PC-3 (cell line): Measurements from ENCODE around the gene TMEM126B. TPM values are rescaled to one million over a fixed set of nuclear protein-coding genes. Genes with fewer than 3 reads are reported as not detected.
A peak's percentile ranks its signal among the peaks of the same experiment; 100 is the strongest.
"Not testable (repeated sequence)": the region's sequence is repeated elsewhere in the genome, so short reads cannot be mapped to it uniquely, and the experiment has no call there.

ENCODE experiments used
- ATAC-seq: fragments of 200-7000 bp; cut with Tn5 transposase; 2 replicates; pipeline ENCODE4 v1.9.1; 2020; ENCODE audit warnings: mild to moderate bottlenecking, moderate library complexity
- BruUV-seq: library from RNA; stranded (reverse); fragments of 400-500 nt; replicated peaks from 2 replicates; lab custom pipeline; 2021; lab: Mats Ljungman, UMichigan
- CTCF ChIA-PET: fragments of 300-600 bp; sonication (Branson Sonifier 250); formaldehyde crosslinking; loops from one replicate; lab custom pipeline; 2022; ENCODE audit warnings: antibody characterized with exemption; lab: Charles Lee
- POLR2A ChIA-PET: fragments of 300-600 bp; sonication (Branson Sonifier 250); formaldehyde crosslinking; loops from one replicate; lab custom pipeline; 2022; ENCODE audit warnings: antibody characterized with exemption; ENCODE audit not compliant: unreplicated experiment; lab: Charles Lee
- DNase-seq: peaks from one replicate; pipeline ENCODE4 v3.0.0-alpha.2; 2015
- H2AFZ ChIP-seq: fragments of 300-600 bp; sonication (generic); 2 replicates; pipeline ENCODE4 v1.6.0; 2016; ENCODE audit warnings: antibody characterized with exemption, low read length
- H3F3A ChIP-seq: fragments of 300-600 bp; sonication (generic); one replicate; pipeline ENCODE4 v1.6.0; 2017; ENCODE audit warnings: antibody characterized with exemption, low read length, control low read depth, mild to moderate bottlenecking; ENCODE audit not compliant: unreplicated experiment
- H3K27ac ChIP-seq: fragments of 300-600 bp; sonication (generic); 2 replicates; pipeline ENCODE4 v1.5.1; 2016; ENCODE audit warnings: mild to moderate bottlenecking, low read length
- H3K27me3 ChIP-seq: fragments of 300-600 bp; sonication (generic); 2 replicates; pipeline ENCODE4 v1.6.1; 2016; ENCODE audit warnings: low read length, mixed read lengths
- H3K36me3 ChIP-seq: fragments of 300-600 bp; sonication (generic); 2 replicates; pipeline ENCODE4 v1.6.1; 2016; ENCODE audit warnings: low read depth, mixed run types, low read length, mixed read lengths
- H3K4me1 ChIP-seq: fragments of 300-600 bp; sonication (generic); 2 replicates; pipeline ENCODE4 v1.5.1; 2016; ENCODE audit warnings: low read length; ENCODE audit not compliant: insufficient read depth
- H3K4me2 ChIP-seq: fragments of 300-600 bp; sonication (generic); 2 replicates; pipeline ENCODE4 v1.6.0; 2016; ENCODE audit warnings: low read length
- H3K4me3 ChIP-seq: fragments of 300-600 bp; sonication (generic); 2 replicates; pipeline ENCODE4 v1.5.1; 2016; ENCODE audit warnings: mild to moderate bottlenecking, low read length, mixed read lengths
- H3K79me2 ChIP-seq: fragments of 300-600 bp; sonication (generic); 2 replicates; pipeline ENCODE4 v1.6.1; 2017; ENCODE audit warnings: low read length, mixed read lengths
- H3K9ac ChIP-seq: fragments of 300-600 bp; sonication (generic); 2 replicates; pipeline ENCODE4 v1.6.0; 2016; ENCODE audit warnings: mild to moderate bottlenecking, low read length
- H3K9me2 ChIP-seq: fragments of 300-600 bp; sonication (generic); replicated peaks from 2 replicates; pipeline ENCODE4 v1.6.1; 2016; ENCODE audit warnings: mixed run types, low read length, mixed read lengths
- H3K9me3 ChIP-seq: fragments of 300-600 bp; sonication (generic); 2 replicates; pipeline ENCODE4 v1.6.1; 2016; ENCODE audit warnings: low read length, mixed read lengths
- H4K20me1 ChIP-seq: fragments of 300-600 bp; sonication (generic); 2 replicates; pipeline ENCODE4 v1.6.1; 2016; ENCODE audit warnings: low read length, mixed read lengths
- CTCF ChIP-seq: fragments of 300-600 bp; sonication (generic); conservative IDR thresholded peaks from 2 replicates; pipeline ENCODE4 v1.5.1; 2017; ENCODE audit warnings: antibody characterized with exemption, low read depth, mild to moderate bottlenecking, low read length
- EZH2 ChIP-seq: fragments of 300-600 bp; sonication (generic); IDR thresholded peaks from one replicate; pipeline ENCODE4 v1.6.1; 2017; ENCODE audit warnings: antibody characterized with exemption, mild to moderate bottlenecking, low read length; ENCODE audit not compliant: unreplicated experiment
- EZH2phosphoT487 ChIP-seq: fragments of 300-600 bp; sonication (generic); IDR thresholded peaks from 2 replicates; pipeline ENCODE4 v1.6.1; 2018; ENCODE audit warnings: mild to moderate bottlenecking, antibody characterized with exemption, low read length, borderline replicate concordance
- intact Hi-C: fragments of 100-400 bp; cut with micrococcal nuclease; formaldehyde crosslinking; loops from 2 replicates; pipeline ENCODE4 v1.9.0; 2023
- total RNA-seq: library from RNA; depleted of rRNA; stranded (reverse); fragments of >200 nt; gene quantifications from 2 replicates; pipeline ENCODE4 v1.2.3, GENCODE V29; 2014

TMEM126B gene
- total RNA-seq, 1 experiment from 2014 or later, result 79.5 TPM

GRCh38 chr11:85666687-85667086 lies 38.3 kb downstream of the TMEM126B start:
- intact Hi-C loops, result loop anchor here (10.0 kb wide), 1 partner anchor 578 kb away; the partner anchor contains the start of gene EED
- no peaks in the 10 kb centered on the region for H3K27me3 ChIP-seq
- no peak overlapping the region for H3K9ac ChIP-seq
- peaks cover 33% of the 10 kb centered on the region for H3K79me2 ChIP-seq
- ChIA-PET POLR2A (no interaction called here), CTCF (no interaction called here)
- no peak for ATAC-seq
- no peak overlapping the region for H3K27ac ChIP-seq
- peaks cover 15% of the 10 kb centered on the region for H3K36me3 ChIP-seq
- no peak overlapping the region for H3K4me2 ChIP-seq
- H4K20me1 ChIP-seq, result peaks cover 22% of the 10 kb centered on the region
- H3K9me2 ChIP-seq, result no peaks in the 10 kb centered on the region
- no TSS peak for BruUV-seq
- peaks cover 6% of the 10 kb centered on the region for H3K4me1 ChIP-seq
- H3F3A ChIP-seq, result no peaks in the 10 kb centered on the region
- TF ChIP-seq CTCF (no peak), EZH2 (no peak), EZH2phosphoT487 (no peak)
- H3K4me3 ChIP-seq, result no peak overlapping the region
- no peak for DNase-seq
- H3K9me3 ChIP-seq, result no peaks in the 10 kb centered on the region
- peak overlapping the region; percentile 79; the same call in 1 of the 2 replicates for H2AFZ ChIP-seq

GRCh38 chr11:85668157-85668556 lies 39.8 kb downstream of the TMEM126B start:
- no peak overlapping the region for H3K27ac ChIP-seq
- no TSS peak for BruUV-seq
- peaks cover 3% of the 10 kb centered on the region for H3K36me3 ChIP-seq
- TF ChIP-seq CTCF (no peak), EZH2 (no peak), EZH2phosphoT487 (no peak)
- H3F3A ChIP-seq, result no peaks in the 10 kb centered on the region
- peaks cover 18% of the 10 kb centered on the region for H3K79me2 ChIP-seq
- H2AFZ ChIP-seq, result no peak overlapping the region
- ChIA-PET POLR2A (no interaction called here), CTCF (no interaction called here)
- no peaks in the 10 kb centered on the region for H3K9me2 ChIP-seq
- DNase-seq (no peak), ATAC-seq (no peak)
- H3K27me3 ChIP-seq, result no peaks in the 10 kb centered on the region
- H3K4me3 ChIP-seq, result no peak overlapping the region
- H4K20me1 ChIP-seq, result peaks cover 9% of the 10 kb centered on the region
- no peaks in the 10 kb centered on the region for H3K9me3 ChIP-seq
- H3K4me1 ChIP-seq, result peaks cover 6% of the 10 kb centered on the region
- no peak overlapping the region for H3K9ac ChIP-seq
- intact Hi-C loops, result loop anchor here (10.0 kb wide), 1 partner anchor 577 kb away; the partner anchor contains the start of gene EED
- no peak overlapping the region for H3K4me2 ChIP-seq

GRCh38 chr11:85670949-85671663 lies 42.7 kb downstream of the TMEM126B start:
- H3K36me3 ChIP-seq, POLR2A ChIA-PET, H3K4me2 ChIP-seq, CTCF ChIA-PET, DNase-seq, H3K9me3 ChIP-seq, H3K27ac ChIP-seq, BruUV-seq, H3K79me2 ChIP-seq, H3K4me1 ChIP-seq, H3F3A ChIP-seq, H3K27me3 ChIP-seq, H3K4me3 ChIP-seq, H3K9me2 ChIP-seq, ATAC-seq, H2AFZ ChIP-seq, H4K20me1 ChIP-seq, H3K9ac ChIP-seq, intact Hi-C loops: not testable (repeated sequence)
